CD4-positive, alpha-beta T cell treated with Interleukin-17A for 1 hour (primary cell): ENCODE data around the gene OR5K4.

ENCODE experiments used
- DNase-seq: peaks from one replicate; pipeline ENCODE4 v3.0.0-alpha.2; 2020

The OR5K4 gene

GRCh38 chr3:98353554-98353953 lies at the start of gene OR5K4:
Gene OR5K4, plus strand, starts transcription at chr3:98353854. Its CDS starts 0 bp downstream, at chr3:98353854.
- no peak for DNase-seq

DNA sequence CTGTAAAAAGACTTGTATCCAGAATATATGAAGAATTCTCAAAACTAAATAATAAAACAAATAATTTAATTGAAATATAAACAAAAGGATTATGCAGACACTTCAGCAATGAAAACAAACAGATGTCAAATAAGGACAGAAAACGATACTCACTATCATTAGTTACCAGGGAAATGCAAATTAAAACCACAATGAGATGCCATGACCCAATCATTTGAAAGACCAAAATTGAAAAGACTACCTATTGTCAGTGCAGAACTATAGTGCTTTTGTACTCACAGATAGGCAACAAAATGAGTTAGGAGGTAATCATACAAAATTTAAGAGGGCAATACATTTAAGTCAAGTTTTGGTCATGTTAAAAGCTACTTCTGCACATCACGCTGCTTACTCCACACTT lies 31.6 kb upstream of the OR5K4 start:
- DNase-seq, result no peak

DNA sequence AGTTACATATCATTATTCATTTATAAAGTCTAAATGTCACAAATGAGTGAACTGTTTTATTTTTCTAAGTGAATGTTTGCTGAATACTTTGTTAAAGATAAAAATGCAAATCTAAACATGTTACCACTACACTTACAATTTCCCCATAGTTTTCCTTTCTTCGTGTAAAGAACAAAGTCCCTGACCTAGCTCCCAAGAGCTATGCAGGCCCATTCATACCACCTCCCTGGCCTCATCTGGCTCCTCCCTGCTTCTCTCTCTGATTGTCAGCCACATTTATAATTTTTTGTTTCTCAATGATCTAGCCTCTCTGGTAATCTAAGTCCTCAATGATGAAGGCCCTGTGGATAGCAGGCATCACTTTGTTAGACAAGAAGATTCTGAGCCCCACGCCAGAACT lies 31.0 kb upstream of the OR5K4 start:
- DNase-seq, result no peak

DNA sequence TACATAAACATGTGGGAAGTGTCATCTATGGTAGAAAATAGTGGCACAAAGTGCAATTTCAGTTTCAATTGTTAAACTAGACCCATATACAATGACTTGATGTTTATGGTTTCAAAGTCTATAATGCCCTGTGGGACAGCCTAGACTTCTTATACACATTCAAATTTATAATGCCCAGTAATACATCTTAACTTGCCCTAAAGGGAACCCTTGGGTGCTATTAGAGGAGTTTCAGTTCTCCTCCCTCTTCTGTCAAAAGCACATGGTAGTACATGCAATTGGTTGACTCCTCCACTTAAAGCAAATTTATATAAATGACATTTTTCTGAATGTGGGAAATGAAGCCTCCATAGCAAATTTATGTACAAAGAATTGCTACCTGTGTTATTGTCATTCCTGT lies 30.2 kb upstream of the OR5K4 start:
- DNase-seq, result no peak

DNA sequence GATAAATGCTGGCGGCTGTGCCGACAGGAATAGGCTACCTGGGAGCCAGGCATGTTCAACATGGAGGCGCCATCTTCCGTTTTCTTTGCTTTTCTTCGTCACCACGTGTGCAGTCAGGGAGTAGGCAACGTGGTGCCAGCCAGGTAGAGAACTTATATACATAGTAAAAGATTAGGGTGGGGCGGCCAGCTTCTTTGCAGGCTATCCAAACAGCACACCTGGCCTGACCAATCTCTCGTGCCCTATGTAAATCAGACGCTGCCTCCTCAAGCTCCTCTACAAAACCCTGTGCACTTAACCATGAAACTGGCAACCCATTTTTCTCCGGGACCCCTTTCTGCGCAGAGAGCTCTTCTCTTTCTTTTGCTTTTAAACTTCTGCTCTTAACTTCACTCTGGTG lies 28.6 kb upstream of the OR5K4 start:
- DNase-seq, result no peak

DNA sequence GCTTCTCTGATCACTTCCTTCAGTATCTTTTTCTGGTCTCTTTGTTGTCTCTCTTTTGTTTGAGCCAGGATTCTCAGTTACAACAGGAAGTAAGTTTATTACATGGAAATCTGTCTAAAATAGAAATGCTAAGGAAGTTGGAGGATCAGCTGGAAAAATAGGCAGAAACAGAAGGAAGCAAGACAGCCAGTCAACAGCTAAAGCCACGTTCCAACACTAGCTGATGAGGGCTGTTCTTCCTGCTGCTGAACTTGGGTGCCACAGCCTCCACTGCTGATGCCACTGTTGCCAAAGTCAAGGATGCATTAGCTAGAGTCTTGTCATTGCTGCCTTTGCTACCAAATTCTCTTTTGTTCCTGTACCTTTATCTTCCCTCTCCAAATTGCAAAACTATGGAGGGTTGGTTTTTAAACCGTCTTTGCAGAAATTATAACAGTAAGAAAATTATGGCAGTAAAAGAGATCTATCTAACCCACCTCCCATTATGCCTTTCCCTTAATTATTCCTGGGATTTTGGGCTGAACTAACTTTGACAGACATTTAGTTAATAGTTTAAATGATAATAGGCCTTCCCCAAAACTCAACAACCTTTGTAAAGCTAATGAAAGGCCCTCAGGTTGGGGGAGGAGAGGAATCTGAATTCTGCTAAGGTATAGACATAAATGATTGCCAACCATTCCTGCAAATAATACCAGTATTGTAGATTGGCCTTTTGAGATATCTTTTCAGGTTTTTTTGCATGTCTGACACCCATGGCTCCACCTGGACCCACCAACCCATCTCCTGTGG lies 27.4 kb upstream of the OR5K4 start:
- no peak for DNase-seq

GRCh38 chr3:98326945-98327344 lies 26.7 kb upstream of the OR5K4 start:
- DNase-seq, result no peak

GRCh38 chr3:98328933-98329332 lies 24.7 kb upstream of the OR5K4 start:
- no peak for DNase-seq

GRCh38 chr3:98329392-98330124 lies 24.1 kb upstream of the OR5K4 start:
- peak; percentile 57 for DNase-seq

GRCh38 chr3:98331329-98331728 lies 22.3 kb upstream of the OR5K4 start:
- DNase-seq, result no peak

GRCh38 chr3:98333989-98334606 lies 19.6 kb upstream of the OR5K4 start:
- DNase-seq, result no peak

GRCh38 chr3:98339031-98339430 lies 14.6 kb upstream of the OR5K4 start:
- DNase-seq, result no peak

DNA sequence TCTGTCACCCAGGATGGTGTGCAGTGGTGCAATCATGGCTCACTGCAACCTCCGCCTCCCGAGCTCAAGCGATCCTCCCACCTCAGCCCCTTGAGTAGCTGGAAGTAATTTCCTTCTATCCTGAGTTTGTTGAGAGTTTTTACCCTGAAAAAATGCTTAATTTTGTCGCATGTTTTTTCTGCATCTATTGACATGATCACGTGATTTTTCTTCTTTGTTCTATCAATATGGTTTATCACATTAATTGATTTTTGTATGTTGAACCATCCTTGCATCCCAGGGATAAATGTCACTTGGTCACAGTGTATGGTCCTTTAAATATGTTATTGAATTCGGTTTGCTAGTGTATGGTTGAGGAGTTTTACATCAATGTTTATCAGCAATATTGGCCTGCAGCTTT lies 11.9 kb upstream of the OR5K4 start:
- no peak for DNase-seq

DNA sequence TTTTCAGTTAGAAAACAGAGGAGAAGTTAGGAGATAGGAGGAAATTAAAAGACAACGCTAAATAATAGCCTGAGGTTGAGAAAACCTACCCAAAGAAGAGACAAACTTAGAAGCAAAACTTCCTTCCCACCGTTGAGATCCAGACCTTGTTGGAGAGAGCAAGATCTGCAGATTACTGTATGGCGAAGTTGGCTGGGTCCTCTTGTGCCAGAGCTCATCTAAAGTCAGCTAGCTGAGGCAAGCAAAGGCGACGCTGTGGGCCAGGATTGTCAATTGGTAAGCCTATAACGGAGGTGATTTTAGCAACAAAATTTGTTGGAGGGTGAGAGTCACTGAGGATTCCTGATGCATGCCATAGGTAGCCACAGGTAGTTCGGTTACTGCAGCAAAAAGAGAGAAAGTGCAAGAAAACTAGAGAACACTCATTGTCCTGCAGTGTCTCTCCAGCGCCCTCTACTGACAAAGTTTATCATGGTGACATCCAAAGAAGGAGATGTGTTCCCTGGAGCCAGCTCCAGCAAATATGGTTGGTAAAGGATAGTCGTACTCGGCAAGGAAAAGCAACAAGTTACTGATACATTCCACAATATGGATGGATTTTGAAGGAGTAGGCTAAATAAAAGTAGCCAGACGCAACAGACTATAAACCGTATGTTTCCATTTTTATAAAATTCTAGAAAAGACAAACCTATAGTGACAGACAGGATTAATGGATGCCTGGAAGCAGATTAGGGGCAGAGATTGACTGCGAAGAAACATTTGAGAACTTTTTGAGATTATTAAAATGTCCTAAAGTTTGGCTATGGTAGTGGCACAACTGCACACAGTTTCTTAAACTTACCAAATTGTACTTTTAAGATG lies 9.8 kb upstream of the OR5K4 start:
- peak; percentile 51 for DNase-seq

DNA sequence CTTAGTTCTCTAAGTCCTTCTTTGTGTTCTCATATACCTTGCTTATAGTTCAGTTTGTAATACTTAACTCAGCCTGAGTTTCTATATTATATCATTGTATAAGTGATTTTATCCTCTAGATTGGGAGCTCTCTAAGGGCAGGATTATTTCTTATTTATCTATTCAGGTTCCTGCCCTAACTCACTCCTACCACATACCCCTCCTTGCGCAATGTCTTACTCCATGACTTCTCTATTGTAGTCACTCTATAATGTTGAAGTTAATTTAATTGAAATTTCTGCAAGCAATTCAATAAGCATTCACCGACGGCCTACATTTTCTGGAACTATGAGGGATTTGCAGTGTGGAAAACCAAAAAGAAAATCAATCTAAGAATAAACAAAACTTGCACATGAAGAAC lies 3.6 kb upstream of the OR5K4 start:
- DNase-seq, result no peak

- no peak for DNase-seq
Observed at GRCh38 chr3:98359250-98359649, 5.6 kb downstream of the OR5K4 start.

GRCh38 chr3:98359993-98360675 lies 6.5 kb downstream of the OR5K4 start:
- no peak for DNase-seq

- DNase-seq, result no peak
Observed at GRCh38 chr3:98360681-98361080, 7.0 kb downstream of the OR5K4 start.

- DNase-seq, result no peak
Observed at GRCh38 chr3:98361289-98361688, 7.6 kb downstream of the OR5K4 start.

DNA sequence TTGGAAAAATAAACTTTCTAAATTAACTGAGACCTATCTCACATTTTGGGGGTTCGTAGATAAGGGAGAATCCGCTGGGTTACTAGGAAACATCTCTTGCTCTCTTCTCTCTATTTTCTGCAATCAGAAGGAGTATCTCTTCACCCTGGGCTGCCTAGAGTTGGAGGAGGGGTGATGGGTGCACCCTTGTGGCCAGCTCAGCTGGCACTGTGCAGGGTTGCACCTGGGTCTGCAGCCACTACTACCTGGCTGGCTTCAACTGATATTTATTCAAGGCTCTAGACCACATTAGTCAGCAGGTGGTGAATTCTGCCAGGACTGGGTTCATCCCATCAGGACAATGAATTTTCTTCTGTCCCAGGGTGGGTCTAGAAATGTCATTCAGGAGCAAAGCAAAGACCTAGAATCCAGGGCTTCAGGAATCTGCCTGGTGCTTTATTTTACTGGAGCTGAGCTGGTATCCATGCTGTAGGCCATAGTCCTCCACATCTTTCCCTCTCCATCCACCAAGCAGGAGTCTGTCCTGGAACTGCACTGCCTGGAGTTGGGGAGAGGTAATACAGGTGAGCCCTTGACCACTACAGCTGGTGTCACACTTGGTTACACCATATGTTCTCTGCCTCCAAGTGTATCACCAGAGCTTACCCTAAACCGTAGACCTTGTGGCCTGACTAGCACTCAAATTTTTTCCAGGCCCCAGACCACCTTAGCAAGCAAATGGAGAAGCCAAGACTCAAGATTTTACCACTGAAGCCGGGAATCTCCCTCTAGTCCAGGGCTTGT lies 14.0 kb downstream of the OR5K4 start:
- no peak for DNase-seq

GRCh38 chr3:98371186-98371585 lies 17.5 kb downstream of the OR5K4 start:
- no peak for DNase-seq

GRCh38 chr3:98371853-98372252 lies 18.2 kb downstream of the OR5K4 start:
- DNase-seq, result no peak
